Activated naive CD8-positive, alpha-beta T cell treated with anti-CD3 and anti-CD28 coated beads, Interleukin-2, amount 10 ng/mL, durations not matched to agents 7 days and 5 days (primary cell): ENCODE data around the gene SLC15A4. TPM values are rescaled to one million over a fixed set of nuclear protein-coding genes. Genes with fewer than 3 reads are reported as not detected.

Experiments
- ATAC-seq: fragments of 150-1000 bp; cut with Tn5 transposase; one replicate; pipeline ENCODE4 v1.10.0; 2021; ENCODE audit warnings: low read depth, moderate library complexity
- POLR2A ChIA-PET: fragments of 350-600 bp; sonication (Branson Sonifier 250); formaldehyde crosslinking; loops from one replicate; lab custom pipeline; 2021; ENCODE audit warnings: antibody characterized with exemption; lab: Charles Lee
- DNase-seq: peaks from one replicate; pipeline ENCODE4 v3.0.0; 2021
- H3K27ac Mint-ChIP-seq: one replicate; pipeline ENCODE4 v1.8.0; 2022; ENCODE audit warnings: mild to moderate bottlenecking, mixed read lengths
- H3K27me3 Mint-ChIP-seq: one replicate; pipeline ENCODE4 v1.8.0; 2022; ENCODE audit warnings: mild to moderate bottlenecking, moderate library complexity, mixed read lengths
- H3K36me3 Mint-ChIP-seq: one replicate; pipeline ENCODE4 v1.8.0; 2021; ENCODE audit warnings: mild to moderate bottlenecking, mixed read lengths
- H3K4me1 Mint-ChIP-seq: one replicate; pipeline ENCODE4 v1.8.0; 2021; ENCODE audit warnings: mixed read lengths
- H3K4me3 Mint-ChIP-seq: one replicate; pipeline ENCODE4 v1.8.0; 2022; ENCODE audit warnings: mild to moderate bottlenecking, moderate library complexity, mixed read lengths
- H3K9me3 Mint-ChIP-seq: one replicate; pipeline ENCODE4 v1.8.0; 2021; ENCODE audit warnings: mixed read lengths
- total RNA-seq, 2 experiments: library from RNA; stranded (reverse); gene quantifications; one replicate each; pipeline ENCODE4 v1.2.3, GENCODE V29; 2021

Gene SLC15A4
- total RNA-seq, 2 experiments from 2014 or later: 21.4 to 25.8 TPM

DNA sequence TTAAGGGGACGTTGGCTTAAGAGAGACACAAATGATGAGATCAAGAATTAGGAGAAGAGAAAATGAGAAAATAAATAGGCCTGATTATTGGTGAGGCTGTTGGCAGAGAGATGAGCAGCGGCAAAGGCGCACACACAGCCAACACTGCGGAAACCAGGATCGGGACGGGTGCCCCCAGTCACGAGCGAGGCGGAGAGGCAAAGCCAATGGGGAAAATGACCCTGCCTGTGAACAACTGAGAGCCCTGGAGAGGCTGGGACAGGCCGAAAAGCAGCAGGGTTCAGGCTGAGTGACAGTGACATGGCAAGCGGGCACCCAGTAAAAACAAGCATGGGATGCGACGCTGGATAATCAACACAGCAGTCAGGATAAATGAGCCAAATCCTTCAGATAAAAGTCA, 21.0 kb downstream of the SLC15A4 start:
- Mint-ChIP-seq H3K27me3 (no peaks in the 10 kb centered on the region), H3K27ac (no peak overlapping the region), H3K36me3 (peaks cover 44% of the 10 kb centered on the region), H3K4me1 (peaks cover 2% of the 10 kb centered on the region), H3K4me3 (no peak overlapping the region), H3K9me3 (no peaks in the 10 kb centered on the region)
- DNase-seq: no peak
- POLR2A ChIA-PET: no interaction called here
- ATAC-seq: no peak

- DNase-seq (no peak), ATAC-seq (no peak)
- Mint-ChIP-seq H3K4me3 (no peak overlapping the region), H3K27ac (no peak overlapping the region), H3K27me3 (no peaks in the 10 kb centered on the region), H3K36me3 (peaks cover 48% of the 10 kb centered on the region), H3K9me3 (no peaks in the 10 kb centered on the region), H3K4me1 (peaks cover 2% of the 10 kb centered on the region)
- POLR2A ChIA-PET: no interaction called here
Observed at GRCh38 chr12:128801879-128802391, 21.8 kb downstream of the SLC15A4 start.

DNA sequence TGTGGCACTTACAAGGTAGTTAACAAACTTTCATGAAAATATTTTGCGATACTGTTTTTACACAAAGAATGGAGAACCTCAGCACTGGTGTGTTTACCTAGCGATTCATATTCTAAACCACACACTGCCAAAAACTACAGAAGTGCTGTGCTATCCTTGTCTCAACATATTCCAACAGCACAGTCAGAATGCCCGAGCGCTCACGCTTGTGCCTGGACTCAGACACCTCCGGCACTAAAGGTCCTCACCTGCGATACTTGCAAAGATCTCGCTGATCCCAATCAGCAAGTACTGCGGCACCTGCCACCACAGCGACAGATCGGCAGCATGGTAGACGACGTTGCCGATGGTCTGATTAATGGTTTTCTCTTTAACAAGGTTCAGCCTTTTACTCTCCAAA, 23.2 kb downstream of the SLC15A4 start:
- DNase-seq (no peak), ATAC-seq (no peak)
- H3K9me3 Mint-ChIP-seq: no peaks in the 10 kb centered on the region
- peaks cover 48% of the 10 kb centered on the region for H3K36me3 Mint-ChIP-seq
- H3K27me3 Mint-ChIP-seq: no peaks in the 10 kb centered on the region
- no peak overlapping the region for H3K27ac Mint-ChIP-seq
- H3K4me1 Mint-ChIP-seq: peaks cover 3% of the 10 kb centered on the region
- POLR2A ChIA-PET: no interaction called here
- no peak overlapping the region for H3K4me3 Mint-ChIP-seq

DNA sequence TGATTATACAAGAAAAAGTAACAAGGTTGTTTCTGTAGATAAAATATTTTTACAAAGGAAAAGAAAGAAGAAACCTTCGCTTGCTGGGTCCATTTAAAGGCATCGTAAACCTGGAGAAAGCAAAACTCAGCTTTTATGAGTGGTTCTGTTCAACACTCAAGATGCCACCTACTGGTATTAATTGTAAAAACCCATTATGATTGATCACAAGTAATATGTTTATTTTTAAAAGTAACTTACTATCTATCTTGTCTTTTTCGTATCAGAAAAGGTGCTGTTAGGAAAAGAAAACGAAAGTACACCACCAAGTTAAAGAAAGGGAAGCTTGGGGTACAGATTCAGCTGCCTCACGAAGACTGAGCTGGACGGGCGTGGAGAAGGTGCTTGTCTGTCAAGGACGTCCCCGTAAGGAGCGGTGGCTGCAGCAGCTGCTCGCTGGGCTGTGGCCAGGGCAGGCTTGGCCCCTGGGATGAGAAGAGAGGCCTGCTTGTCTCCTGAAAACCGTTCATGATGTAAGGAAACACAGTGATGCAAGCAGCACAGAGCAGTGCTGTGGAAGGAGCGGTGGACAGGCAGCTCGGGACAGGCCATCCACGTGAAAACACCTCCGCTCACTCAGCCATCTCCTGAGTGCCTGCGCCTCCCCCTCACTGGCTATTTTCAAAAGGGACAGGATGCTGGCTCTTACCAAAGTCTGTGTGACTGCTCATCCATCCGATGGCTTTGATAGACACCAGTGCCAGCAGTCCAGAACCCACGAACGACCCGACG, 25.0 kb downstream of the SLC15A4 start:
- no peak overlapping the region for H3K4me3 Mint-ChIP-seq
- no peak overlapping the region for H3K27ac Mint-ChIP-seq
- H3K36me3 Mint-ChIP-seq: peaks cover 43% of the 10 kb centered on the region
- DNase-seq (no peak), ATAC-seq (no peak)
- no peaks in the 10 kb centered on the region for H3K9me3 Mint-ChIP-seq
- POLR2A ChIA-PET: no interaction called here
- H3K27me3 Mint-ChIP-seq: no peaks in the 10 kb centered on the region
- peaks cover 19% of the 10 kb centered on the region for H3K4me1 Mint-ChIP-seq

- no peaks in the 10 kb centered on the region for H3K9me3 Mint-ChIP-seq
- no peak overlapping the region for H3K4me3 Mint-ChIP-seq
- no peak for ATAC-seq
- POLR2A ChIA-PET: interaction anchor here (2.2 kb wide), 1 partner anchor 27 kb away, joined by 12 read pairs; the partner anchor contains the start of gene SLC15A4
- peaks cover 41% of the 10 kb centered on the region for H3K36me3 Mint-ChIP-seq
- no peak for DNase-seq
- H3K27ac Mint-ChIP-seq: peak overlapping the region; percentile 30
- H3K27me3 Mint-ChIP-seq: no peaks in the 10 kb centered on the region
- peaks cover 17% of the 10 kb centered on the region for H3K4me1 Mint-ChIP-seq
Observed at GRCh38 chr12:128797119-128798118, 26.3 kb downstream of the SLC15A4 start.

DNA sequence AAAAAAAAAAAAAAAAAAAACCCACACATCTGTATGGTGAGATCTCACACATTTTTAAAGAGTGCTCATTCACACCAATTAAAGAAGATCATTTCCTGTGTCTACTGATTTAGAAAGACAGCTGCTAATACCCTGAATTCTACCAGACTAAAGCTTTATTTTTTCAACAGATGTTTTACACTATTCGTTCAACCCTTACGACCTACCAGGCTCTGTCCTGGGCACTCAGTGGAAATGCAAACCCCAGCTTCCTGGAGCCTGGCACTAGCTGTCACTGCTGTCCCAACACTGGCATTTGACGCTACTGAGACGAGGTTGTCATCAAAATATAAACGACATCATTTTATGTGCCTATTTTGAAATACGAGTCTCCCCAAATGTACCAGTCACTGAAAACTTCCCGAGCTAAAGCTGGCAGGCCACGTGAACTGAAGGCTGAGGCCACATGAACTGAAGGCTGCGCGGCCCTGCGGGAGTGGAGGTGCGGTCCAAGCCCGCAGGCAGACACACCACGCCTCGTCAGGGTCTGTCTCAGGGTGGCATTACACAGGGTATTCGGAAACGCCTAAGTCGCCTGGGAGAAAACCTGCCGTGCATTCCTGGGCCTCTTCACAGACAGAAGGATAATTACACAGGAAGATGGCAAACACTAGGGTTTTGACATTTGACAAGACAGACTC, 27.2 kb downstream of the SLC15A4 start:
- no peak overlapping the region for H3K27ac Mint-ChIP-seq

GRCh38 chr12:128795530-128796361, 28.0 kb downstream of the SLC15A4 start:
- Mint-ChIP-seq H3K27me3 (no peaks in the 10 kb centered on the region), H3K9me3 (no peaks in the 10 kb centered on the region), H3K4me3 (no peak overlapping the region), H3K27ac (peak overlapping the region; percentile 46), H3K36me3 (peaks cover 43% of the 10 kb centered on the region), H3K4me1 (peaks cover 23% of the 10 kb centered on the region)
- DNase-seq: no peak
- POLR2A ChIA-PET: interaction anchor here (1.4 to 2.2 kb wide), 2 partner anchors 26 to 29 kb away, joined by 10 to 12 read pairs; partner anchors contain the start of gene SLC15A4
- ATAC-seq: no peak

More for the DNA sequence above, 27.2 kb downstream of the SLC15A4 start:
- POLR2A ChIA-PET: interaction anchor here (1.4 to 2.2 kb wide), 2 partner anchors 25 to 28 kb away, joined by 10 to 12 read pairs; partner anchors contain the start of gene SLC15A4
- H3K4me3 Mint-ChIP-seq: no peak overlapping the region
- peaks cover 23% of the 10 kb centered on the region for H3K4me1 Mint-ChIP-seq
- peaks cover 43% of the 10 kb centered on the region for H3K36me3 Mint-ChIP-seq
- ATAC-seq: no peak
- DNase-seq: no peak
- no peaks in the 10 kb centered on the region for H3K27me3 Mint-ChIP-seq
- H3K9me3 Mint-ChIP-seq: no peaks in the 10 kb centered on the region

DNA sequence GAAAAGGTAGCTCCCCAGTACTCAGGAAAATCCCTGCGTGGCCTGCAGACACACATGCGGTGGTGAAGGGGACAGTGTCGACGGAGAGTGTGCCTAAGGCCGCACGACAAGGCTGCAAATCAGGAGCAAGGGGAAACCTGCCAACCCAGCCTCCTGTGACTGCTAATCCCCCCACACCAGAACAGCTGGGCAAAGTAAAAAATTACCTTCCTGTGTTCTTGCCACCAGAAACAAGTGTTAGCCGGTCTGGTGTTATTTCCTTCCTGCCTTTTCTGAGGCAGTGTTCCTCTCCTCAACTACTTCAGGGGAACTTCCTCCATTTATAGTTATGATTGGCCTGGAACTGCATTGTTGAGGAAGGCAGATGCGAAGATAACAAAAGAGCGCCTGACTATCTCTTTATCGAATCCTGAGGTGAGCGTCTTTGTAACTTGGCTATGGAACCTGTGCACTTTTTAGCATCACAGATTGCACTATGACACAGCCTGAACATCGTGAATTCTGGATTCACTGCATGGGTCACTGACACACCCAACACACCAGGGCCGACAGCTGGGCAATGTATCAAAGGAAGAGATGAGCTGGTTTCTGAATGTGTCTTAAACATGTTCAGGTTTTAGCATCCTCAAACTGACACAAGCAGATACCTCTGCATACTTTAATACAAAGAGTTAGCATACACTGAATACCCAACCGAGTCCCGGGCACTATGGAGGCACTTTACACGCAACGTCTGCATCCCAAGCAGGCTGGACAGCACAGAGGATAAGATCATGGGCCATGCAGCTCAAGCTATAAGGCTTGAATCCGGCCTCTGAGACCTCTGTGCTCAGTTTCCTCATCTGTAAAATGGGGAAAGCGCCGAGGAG, 28.9 kb downstream of the SLC15A4 start:
- POLR2A ChIA-PET: no interaction called here
- Mint-ChIP-seq H3K27me3 (no peaks in the 10 kb centered on the region), H3K4me1 (peaks cover 23% of the 10 kb centered on the region), H3K9me3 (no peaks in the 10 kb centered on the region), H3K36me3 (peaks cover 38% of the 10 kb centered on the region), H3K4me3 (peak overlapping the region; percentile 41), H3K27ac (peak overlapping the region; percentile 82)
- DNase-seq (no peak), ATAC-seq (no peak)

- Mint-ChIP-seq H3K9me3 (no peaks in the 10 kb centered on the region), H3K27ac (peak overlapping the region; percentile 66), H3K4me3 (no peak overlapping the region), H3K4me1 (peaks cover 23% of the 10 kb centered on the region), H3K27me3 (no peaks in the 10 kb centered on the region), H3K36me3 (peaks cover 35% of the 10 kb centered on the region)
- POLR2A ChIA-PET: interaction anchor here (1.8 kb wide), 1 partner anchor 30 kb away, joined by 4 read pairs; the partner anchor contains the start of gene SLC15A4
- DNase-seq (no peak), ATAC-seq (no peak)
Observed at GRCh38 chr12:128793701-128794100, 30.1 kb downstream of the SLC15A4 start.

GRCh38 chr12:128792881-128793280, 30.9 kb downstream of the SLC15A4 start:
- DNase-seq (no peak), ATAC-seq (no peak)
- Mint-ChIP-seq H3K27me3 (no peaks in the 10 kb centered on the region), H3K27ac (no peak overlapping the region), H3K36me3 (peaks cover 32% of the 10 kb centered on the region), H3K4me3 (no peak overlapping the region), H3K9me3 (no peaks in the 10 kb centered on the region), H3K4me1 (peaks cover 23% of the 10 kb centered on the region)
- POLR2A ChIA-PET: interaction anchor here (1.8 kb wide), 1 partner anchor 31 kb away, joined by 4 read pairs; the partner anchor contains the start of gene SLC15A4

- no peak overlapping the region for H3K4me3 Mint-ChIP-seq
- DNase-seq: no peak
- H3K36me3 Mint-ChIP-seq: peaks cover 29% of the 10 kb centered on the region
- no peak for ATAC-seq
- H3K27ac Mint-ChIP-seq: no peak overlapping the region
- POLR2A ChIA-PET: interaction anchor here (1.8 kb wide), 1 partner anchor 32 kb away, joined by 4 read pairs; the partner anchor contains the start of gene SLC15A4
- peaks cover 23% of the 10 kb centered on the region for H3K4me1 Mint-ChIP-seq
- H3K9me3 Mint-ChIP-seq: no peaks in the 10 kb centered on the region
- no peaks in the 10 kb centered on the region for H3K27me3 Mint-ChIP-seq
Observed at GRCh38 chr12:128792398-128792797, 31.4 kb downstream of the SLC15A4 start.
